Heart left ventricle (tissue), 13 donors: ENCODE results near the gene DIP2C.

ENCODE experiments used
- CTCF ChIP-seq, 12 donors: fragments of 200-600 bp; sonication (generic) in 4 of 12; IDR thresholded peaks; one replicate each; pipeline versions ENCODE4 v1.5.0 to v1.8.0; 2018 to 2022; ENCODE audit warnings: antibody characterized with exemption in 12 of 12, mild to moderate bottlenecking in 5 of 12
- POLR2A ChIP-seq, 2 donors: fragments of 450-650 bp; IDR thresholded peaks; one replicate each; pipeline ENCODE4 v1.6.1; 2017; ENCODE audit warnings: antibody characterized with exemption in 2 of 2, mild to moderate bottlenecking in 2 of 2, moderate library complexity in 2 of 2
- donor health status: ischemic (EF 13 %, LVEDD 7.1; RV severe dilation, severe dysfunction).
- donor health status: DM: no; HTN: yes; CAD: no.
- donor health status: DM: no; HTN: no; CAD: no.
- donor health status: ischemic (EF 25% LVEDD 6.9; RV normal size, moderate dysfunction).
- donor health status: ischemic (EF 25% LVEDD 5.7; RV mildly dilated, moderate dysfunction).
- donor health status: ischemic (EF 35%, LVEDD 5.7; RV mildly dilated, moderate dysfunction).
- donor health status: nonischemic (EF 11% LVEDD 7.7; RV severe dilation, severe dysfunction).
- donor health status: DM: yes; HTN: yes; CAD: no.
- donor health status: PGD.
- donor health status: ischemic (EF 29% LVEDD 5.4; RV normal size, mild dysfunction).
- donor health status: nonischemic (EF 23%, LVEDD 6.1; RV moderate dilation, normal function).

- TF ChIP-seq CTCF (IDR thresholded peaks at IDR 0.05): no peak
- TF ChIP-seq POLR2A (IDR thresholded peaks at IDR 0.05): no peak
These were observed 210.8 kb downstream of the DIP2C start for GRCh38 chr10:478471-479245.
